A549 (cell line): ENCODE results near the gene CDS1. TPM values are rescaled to one million over a fixed set of nuclear protein-coding genes. Genes with fewer than 3 reads are reported as not detected.
"Not testable (repeated sequence)": the region's sequence is repeated elsewhere in the genome, so short reads cannot be mapped to it uniquely, and the experiment has no call there.

Source experiments
- ATAC-seq, 2 experiments: fragments of 200-7000 bp in 1 of 2; fragments of >200 bp in 1 of 2; cut with Nextera tagmentation in 1 of 2; cut with Tn5 transposase in 1 of 2; 3 replicates each; pipeline versions ENCODE4 v1.8.0 to v1.9.1; 2018 to 2020; ENCODE audit warnings: mild to moderate bottlenecking in 1 of 2, moderate library complexity in 1 of 2
- CTCF ChIA-PET: fragments of 300-600 bp; sonication (Branson Sonifier 250); formaldehyde crosslinking; extraction: SDS; loops from one replicate; lab custom pipeline; 2021; ENCODE audit warnings: antibody characterized with exemption, inconsistent platforms; lab: Yijun Ruan, JAX
- POLR2A ChIA-PET: fragments of 350-600 bp; formaldehyde crosslinking; extraction: SDS; loops from one replicate; lab custom pipeline; 2021; ENCODE audit warnings: antibody characterized with exemption, inconsistent platforms; lab: Yijun Ruan, JAX
- DNase-seq, 2 experiments: peaks; one replicate each; pipeline versions ENCODE4 v3.0.0 to v3.0.0-alpha.2; 2011 to 2016; ENCODE audit warnings: low read depth in 1 of 2, low spot score in 1 of 2
- FAIRE-seq: peaks from 2 replicates; lab custom pipeline; 2011; peaks lifted over from hg19 to GRCh38; lab: Jason Lieb, UNC
- H3K27ac ChIP-seq, 2 experiments: fragments of >200 bp; sonication (Bioruptor Twin); formaldehyde crosslinking; 3 replicates each; pipeline ENCODE4 v1.5.1; 2016 to 2017
- H3K4me1 ChIP-seq: fragments of >200 bp; sonication (Bioruptor Twin); formaldehyde crosslinking; 3 replicates; pipeline ENCODE4 v1.6.1; 2016
- H3K4me2 ChIP-seq: fragments of >200 bp; sonication (Bioruptor Twin); formaldehyde crosslinking; 3 replicates; pipeline ENCODE4 v1.6.1; 2016
- H3K4me3 ChIP-seq: fragments of >200 bp; sonication (Bioruptor Twin); formaldehyde crosslinking; 3 replicates; pipeline ENCODE4 v1.5.1; 2016
- H3K9me3 ChIP-seq: fragments of >200 bp; sonication (Bioruptor Twin); formaldehyde crosslinking; 3 replicates; pipeline ENCODE4 v1.6.1; 2016
- ATOH8 ChIP-seq: fragments of 250-450 bp; sonication (Bioruptor Pico); IDR thresholded peaks from 2 replicates; pipeline ENCODE4 v1.5.0; 2020; ENCODE audit warnings: low read depth, mild to moderate bottlenecking, moderate library complexity
- CBX2 ChIP-seq: fragments of 200-600 bp; sonication (generic); IDR thresholded peaks from 2 replicates; pipeline ENCODE4 v1.6.1; 2016; ENCODE audit warnings: low read depth, mild to moderate bottlenecking, borderline replicate concordance
- CBX8 ChIP-seq: fragments of 200-600 bp; sonication (generic); IDR thresholded peaks from 2 replicates; pipeline ENCODE4 v1.6.1; 2016
- CHD4 ChIP-seq: fragments of 200-600 bp; sonication (generic); IDR thresholded peaks from 2 replicates; pipeline ENCODE4 v1.6.1; 2016; ENCODE audit warnings: antibody characterized with exemption, mild to moderate bottlenecking, borderline replicate concordance
- E2F6 ChIP-seq: IDR thresholded peaks from 2 replicates; pipeline ENCODE4 v1.6.1; 2012; ENCODE audit warnings: low read depth, borderline replicate concordance
- EHF ChIP-seq: fragments of 250-450 bp; sonication (Bioruptor Pico); IDR thresholded peaks from 2 replicates; pipeline ENCODE4 v1.5.0; 2020; ENCODE audit warnings: mild to moderate bottlenecking
- EP300 ChIP-seq, 2 experiments: fragments of >200 bp; sonication (Bioruptor Twin); formaldehyde crosslinking; IDR thresholded peaks; 2 replicates in 1 of 2; 3 replicates in 1 of 2; pipeline ENCODE4 v1.6.1; 2016 to 2017
- FOSL2 ChIP-seq, 2 experiments: fragments of 450-650 bp in 1 of 2; fragments of >200 bp in 1 of 2; sonication (Bioruptor Twin) in 1 of 2; formaldehyde crosslinking; IDR thresholded peaks; 2 replicates each; pipeline versions ENCODE4 v1.5.0 to v1.6.1; 2016 to 2020; ENCODE audit warnings: mild to moderate bottlenecking in 1 of 2, moderate library complexity in 1 of 2
- FOXS1 ChIP-seq: fragments of 250-450 bp; sonication (Bioruptor Pico); IDR thresholded peaks from 2 replicates; pipeline ENCODE4 v1.5.0; 2020; ENCODE audit warnings: mild to moderate bottlenecking, moderate library complexity
- GATA3 ChIP-seq: IDR thresholded peaks from 2 replicates; pipeline ENCODE4 v1.6.1; 2012; ENCODE audit warnings: borderline replicate concordance
- HDAC2 ChIP-seq: fragments of 200-600 bp; sonication (generic); IDR thresholded peaks from 2 replicates; pipeline ENCODE4 v1.6.1; 2016
- HES2 ChIP-seq: fragments of >200 bp; sonication (Bioruptor Twin); formaldehyde crosslinking; IDR thresholded peaks from 2 replicates; pipeline ENCODE4 v1.6.1; 2016
- HMGXB4 ChIP-seq: fragments of 250-450 bp; sonication (Bioruptor Pico); IDR thresholded peaks from 2 replicates; pipeline ENCODE4 v1.5.0; 2021; ENCODE audit warnings: mild to moderate bottlenecking, moderate library complexity, borderline replicate concordance
- HOXB13 ChIP-seq: fragments of 250-450 bp; sonication (Bioruptor Pico); IDR thresholded peaks from 2 replicates; pipeline ENCODE4 v1.5.0; 2020; ENCODE audit warnings: low read depth, mild to moderate bottlenecking, moderate library complexity
- HOXB5 ChIP-seq: fragments of 250-450 bp; sonication (Bioruptor Pico); IDR thresholded peaks from 2 replicates; pipeline ENCODE4 v1.5.0; 2020; ENCODE audit warnings: mild to moderate bottlenecking, moderate library complexity
- MAFK ChIP-seq: fragments of 450-650 bp; IDR thresholded peaks from 2 replicates; pipeline ENCODE4 v1.6.1; 2014; ENCODE audit not compliant: partially characterized antibody
- MAZ ChIP-seq: fragments of 150-350 bp; IDR thresholded peaks from 2 replicates; pipeline ENCODE4 v1.6.1; 2014; ENCODE audit warnings: antibody characterized with exemption, low read depth, low read length, borderline replicate concordance
- NPAS2 ChIP-seq: fragments of 250-450 bp; sonication (Bioruptor Pico); IDR thresholded peaks from 2 replicates; pipeline ENCODE4 v1.8.0; 2022; ENCODE audit warnings: mild to moderate bottlenecking, moderate library complexity, borderline replicate concordance
- NR3C1 ChIP-seq: fragments of >200 bp; sonication (Bioruptor Twin); formaldehyde crosslinking; IDR thresholded peaks from 3 replicates; pipeline ENCODE4 v1.6.1; 2017
- PBX3 ChIP-seq: IDR thresholded peaks from 2 replicates; pipeline ENCODE4 v1.6.1; 2012
- POLR2A ChIP-seq: IDR thresholded peaks from 2 replicates; pipeline ENCODE4 v1.6.1; 2012; ENCODE audit warnings: mild to moderate bottlenecking, low read length
- REST ChIP-seq: fragments of 200-600 bp; sonication (generic); IDR thresholded peaks from 2 replicates; pipeline ENCODE4 v1.6.1; 2016; ENCODE audit warnings: antibody characterized with exemption, mild to moderate bottlenecking, moderate library complexity
- RFX5 ChIP-seq: fragments of 450-650 bp; IDR thresholded peaks from 2 replicates; pipeline ENCODE4 v1.7.1; 2014; ENCODE audit warnings: antibody characterized with exemption, mild to moderate bottlenecking, moderate library complexity
- SREBF2 ChIP-seq: fragments of 450-650 bp; IDR thresholded peaks from 2 replicates; pipeline ENCODE4 v1.6.1; 2014; ENCODE audit warnings: mild to moderate bottlenecking, moderate library complexity
- TP53 ChIP-seq: fragments of 250-450 bp; sonication (Bioruptor Pico); IDR thresholded peaks from 2 replicates; pipeline ENCODE4 v1.5.0; 2021; ENCODE audit warnings: mild to moderate bottlenecking, moderate library complexity
- WGBS: methylation state at CpG from one replicate; pipeline ENCODE4 v1.1.6; 2017; ENCODE audit errors: missing lambda C conversion rate; 5-methylcytosine and 5-hydroxymethylcytosine counted together
- polyA plus RNA-seq, 4 experiments: library from polyadenylated mRNA; depleted of rRNA in 3 of 4; stranded (reverse); fragments of >200 nt; fragmentation: RNase III in 1 of 4; extraction: RNeasy Plus Mini Kit Qiagen cat#74134 plus additional on column Dnase treatment in 1 of 4; gene quantifications; 2 replicates in 3 of 4; 3 replicates in 1 of 4; pipeline ENCODE4 v1.2.3, GENCODE V29; 2011 to 2017

Gene CDS1
- polyA plus RNA-seq, 2 of the 4 experiments (the other 2 are of a cell fraction), result 0.46 to 1.4 TPM

GRCh38 chr4:84547211-84547610 is 35.7 kb upstream of the CDS1 start (continued):
- TF ChIP-seq POLR2A (no peak), SREBF2 (no peak), EHF (CRISPR knock-in tag) (no peak), HMGXB4 (no peak), EP300 (IDR thresholded peaks at IDR 0.05) (no peak), FOXS1 (no peak), RFX5 (no peak), MAZ (no peak), HDAC2 (no peak)

GRCh38 chr4:84549191-84549590 is 33.7 kb upstream of the CDS1 start:
- WGBS, result 34% methylated on average over 6 of the region's 6 CpGs
- H3K4me2 ChIP-seq, H3K4me1 ChIP-seq, DNase-seq, FAIRE-seq, CTCF ChIA-PET, ATAC-seq, H3K27ac ChIP-seq, H3K4me3 ChIP-seq, POLR2A ChIA-PET, H3K9me3 ChIP-seq: not testable (repeated sequence)

GRCh38 chr4:84562156-84562555 is 20.8 kb upstream of the CDS1 start:
- no peaks in the 10 kb centered on the region for H3K9me3 ChIP-seq
- no peak for TF ChIP-seq REST
- TF ChIP-seq HES2, result no peak
- no peak for TF ChIP-seq ATOH8 (CRISPR knock-in tag)
- TF ChIP-seq TP53 (CRISPR knock-in tag), result no peak
- no peak for TF ChIP-seq CBX8
- no peak for TF ChIP-seq FOSL2 (IDR thresholded peaks at IDR 0.05)
- TF ChIP-seq FOSL2 (CRISPR knock-in tag; IDR thresholded peaks at IDR 0.05), result no peak
- no peak for TF ChIP-seq MAFK
- no peak for TF ChIP-seq HOXB5
- no peak for TF ChIP-seq E2F6
- no peak for TF ChIP-seq SREBF2
- TF ChIP-seq CHD4, result no peak
- no peak for TF ChIP-seq NR3C1
- TF ChIP-seq EP300 (IDR thresholded peaks at IDR 0.05), result no peak
- TF ChIP-seq HDAC2, result no peak
- TF ChIP-seq HOXB13 (CRISPR knock-in tag), result no peak
- no peak for TF ChIP-seq PBX3
- TF ChIP-seq CBX2, result no peak
- no peak for TF ChIP-seq FOXS1
- no peak for TF ChIP-seq NPAS2 (CRISPR knock-in tag)
- no peak for TF ChIP-seq GATA3
- TF ChIP-seq, all 56 proteins: peak for 0
- DNase-seq (no peak), FAIRE-seq (no peak), ATAC-seq (no peak)
- H3K27ac ChIP-seq, result no peak overlapping the region
- no peaks in the 10 kb centered on the region for H3K4me1 ChIP-seq
- no peak overlapping the region for H3K4me3 ChIP-seq
- WGBS, result 94% methylated on average over 5 of the region's 5 CpGs
- POLR2A ChIA-PET, result no interaction called here
- no peak overlapping the region for H3K4me2 ChIP-seq
- CTCF ChIA-PET, result no interaction called here
